Fibroblast of lung (primary cell): ENCODE results near the gene PHF21A. TPM values are rescaled to one million over a fixed set of nuclear protein-coding genes. Genes with fewer than 3 reads are reported as not detected.

Experiments
- DNase-seq, 2 donors: peaks; one replicate each; pipeline versions ENCODE4 v3.0.0 to v3.0.0-alpha.2; 2010; ENCODE audit warnings: low read depth in 2 of 2
- H2AFZ ChIP-seq: 2 replicates; pipeline ENCODE4 v1.5.1; 2012; ENCODE audit warnings: low read length, control low read depth, inconsistent platforms
- H3K27ac ChIP-seq: 2 replicates; pipeline ENCODE4 v1.5.1; 2011; ENCODE audit warnings: low read length, control low read depth; ENCODE audit not compliant: insufficient read depth
- H3K27me3 ChIP-seq: 2 replicates; pipeline ENCODE4 v1.5.1; 2011; ENCODE audit warnings: mild to moderate bottlenecking, low read length; ENCODE audit not compliant: control insufficient read depth, insufficient read depth
- H3K36me3 ChIP-seq: 2 replicates; pipeline ENCODE4 v1.5.1; 2011; ENCODE audit warnings: low read length; ENCODE audit not compliant: control insufficient read depth, insufficient read depth
- H3K4me1 ChIP-seq: 2 replicates; pipeline ENCODE4 v1.5.1; 2011; ENCODE audit warnings: low read length; ENCODE audit not compliant: control insufficient read depth, insufficient read depth; ENCODE audit errors: extremely low read depth
- H3K4me2 ChIP-seq: 2 replicates; pipeline ENCODE4 v1.5.1; 2011; ENCODE audit warnings: low read length, control low read depth; ENCODE audit not compliant: insufficient read depth; ENCODE audit errors: extremely low read depth
- H3K4me3 ChIP-seq, 4 experiments: fragments of 200-600 bp in 1 of 4; sonication (generic) in 1 of 4; replicated peaks in 1 of 4; 2 replicates each; pipeline ENCODE4 v1.5.1; 2011 to 2016; ENCODE audit warnings: low read length in 4 of 4, low read depth in 3 of 4, mild to moderate bottlenecking in 3 of 4, control low read depth in 2 of 4, inconsistent platforms in 1 of 4, mixed read lengths in 1 of 4; ENCODE audit not compliant: insufficient read depth in 1 of 4; ENCODE audit errors: control extremely low read depth in 1 of 4
- H3K79me2 ChIP-seq: 2 replicates; pipeline ENCODE4 v1.5.1; 2012; ENCODE audit warnings: mild to moderate bottlenecking, low read length, inconsistent platforms; ENCODE audit not compliant: control insufficient read depth, insufficient read depth
- H3K9ac ChIP-seq: 2 replicates; pipeline ENCODE4 v1.5.1; 2011; ENCODE audit warnings: mild to moderate bottlenecking, low read length, control low read depth; ENCODE audit not compliant: insufficient read depth
- H3K9me3 ChIP-seq: 2 replicates; pipeline ENCODE4 v1.5.1; 2012; ENCODE audit warnings: low read depth, low read length; ENCODE audit not compliant: control insufficient read depth, insufficient read depth
- H4K20me1 ChIP-seq: 2 replicates; pipeline ENCODE4 v1.5.1; 2011; ENCODE audit warnings: low read length; ENCODE audit not compliant: control insufficient read depth, insufficient read depth; ENCODE audit errors: extremely low read depth
- CTCF ChIP-seq, 2 donors: IDR thresholded peaks in 1 of 2; conservative IDR thresholded peaks in 1 of 2; 1 replicate in 1 of 2; 2 replicates in 1 of 2; pipeline ENCODE4 v1.5.1; 2011 to 2012; ENCODE audit warnings: low read length in 2 of 2, control low read depth in 1 of 2, inconsistent platforms in 1 of 2, low read depth in 1 of 2, mild to moderate bottlenecking in 1 of 2
- EZH2 ChIP-seq: IDR thresholded peaks from 2 replicates; pipeline ENCODE4 v1.5.1; 2012; ENCODE audit warnings: low read length, control low read depth, mild to moderate bottlenecking; ENCODE audit errors: missing control alignments
- polyA plus RNA-seq, 2 donors: library from polyadenylated mRNA; depleted of rRNA in 1 of 2; stranded (reverse) in 1 of 2; unstranded in 1 of 2; fragments of >200 nt; gene quantifications; 2 replicates each; pipeline ENCODE4 v1.2.1, GENCODE V29; 2011 to 2012; ENCODE audit warnings: missing spikeins in 1 of 2
- total RNA-seq: library from RNA; depleted of rRNA; stranded (reverse); fragments of >200 nt; gene quantifications from 2 replicates; pipeline ENCODE4 v1.2.1, GENCODE V29; 2014

Gene PHF21A
- total and polyA plus RNA-seq, 2 donors (not counting 1 experiment from before 2014, with no cell fraction given) = 18.5 to 21.0 TPM

GRCh38 chr11:46003572-46003971 is 117.7 kb downstream of the PHF21A start:
- no peaks in the 10 kb centered on the region for H3K36me3 ChIP-seq
- no peak overlapping the region for H2AFZ ChIP-seq
- peak; percentile 32 to 58 for DNase-seq
- H3K9me3 ChIP-seq = no peaks in the 10 kb centered on the region
- TF ChIP-seq EZH2 = no peak
- TF ChIP-seq CTCF (conservative IDR thresholded peaks at IDR 0.05 in 1 of 2, IDR thresholded peaks at IDR 0.05 in 1 of 2; ENCODE audit: low read depth in 1 of 2, low read length in 2 of 2) = no peak
- H3K27ac ChIP-seq = no peak overlapping the region
- no peak overlapping the region for H3K4me2 ChIP-seq
- no peak overlapping the region for H3K4me3 ChIP-seq
- no peak overlapping the region for H3K9ac ChIP-seq
- no peaks in the 10 kb centered on the region for H4K20me1 ChIP-seq
- H3K4me1 ChIP-seq = peaks cover 12% of the 10 kb centered on the region
- no peaks in the 10 kb centered on the region for H3K27me3 ChIP-seq
- H3K79me2 ChIP-seq = no peaks in the 10 kb centered on the region

DNA sequence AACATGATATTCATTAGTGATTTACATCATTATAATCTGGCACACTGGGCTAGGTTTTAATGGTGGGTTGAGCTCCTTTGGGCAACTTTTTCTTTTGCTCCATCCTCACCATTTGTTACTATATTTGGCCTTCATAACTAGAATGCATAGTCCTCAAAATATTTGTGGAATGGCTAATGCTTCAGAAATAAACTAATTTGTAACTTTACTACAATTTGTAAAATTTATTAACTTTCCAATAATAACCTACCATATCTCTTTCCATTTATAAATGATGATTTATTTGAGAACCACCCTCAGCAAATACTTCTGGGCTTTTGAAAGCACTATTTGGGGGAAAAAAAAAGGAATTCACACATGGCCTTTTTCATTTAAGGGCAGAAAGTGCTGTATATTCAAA is 119.1 kb downstream of the PHF21A start:
- no peak overlapping the region for H3K4me2 ChIP-seq
- H3K4me1 ChIP-seq = peaks cover 12% of the 10 kb centered on the region
- H4K20me1 ChIP-seq = no peaks in the 10 kb centered on the region
- TF ChIP-seq EZH2 (no peak), CTCF (conservative IDR thresholded peaks at IDR 0.05 in 1 of 2, IDR thresholded peaks at IDR 0.05 in 1 of 2; ENCODE audit: low read depth in 1 of 2, low read length in 2 of 2) (no peak)
- no peak overlapping the region for H2AFZ ChIP-seq
- no peak overlapping the region for H3K4me3 ChIP-seq
- H3K36me3 ChIP-seq = no peaks in the 10 kb centered on the region
- H3K27ac ChIP-seq = no peak overlapping the region
- no peak overlapping the region for H3K9ac ChIP-seq
- DNase-seq = no peak
- no peaks in the 10 kb centered on the region for H3K27me3 ChIP-seq
- no peaks in the 10 kb centered on the region for H3K9me3 ChIP-seq
- H3K79me2 ChIP-seq = no peaks in the 10 kb centered on the region

- peaks cover 12% of the 10 kb centered on the region for H3K4me1 ChIP-seq
- TF ChIP-seq CTCF (conservative IDR thresholded peaks at IDR 0.05 in 1 of 2, IDR thresholded peaks at IDR 0.05 in 1 of 2; ENCODE audit: low read depth in 1 of 2, low read length in 2 of 2) = no peak
- no peak for TF ChIP-seq EZH2
- H3K27ac ChIP-seq = peak overlapping the region; percentile 16
- peak overlapping the region; percentile 60 for H3K4me2 ChIP-seq
- no peaks in the 10 kb centered on the region for H3K9me3 ChIP-seq
- no peak overlapping the region for H3K9ac ChIP-seq
- peak in 1 of 2 donors; percentile 80 for DNase-seq
- H2AFZ ChIP-seq = no peak overlapping the region
- no peaks in the 10 kb centered on the region for H4K20me1 ChIP-seq
- no peak overlapping the region for H3K4me3 ChIP-seq
- H3K79me2 ChIP-seq = no peaks in the 10 kb centered on the region
- H3K27me3 ChIP-seq = no peaks in the 10 kb centered on the region
- H3K36me3 ChIP-seq = no peaks in the 10 kb centered on the region
These were observed 119.8 kb downstream of the PHF21A start for GRCh38 chr11:46001448-46001914.
